Stimulated activated CD8-positive, alpha-beta memory T cell treated with anti-CD3 and anti-CD28 coated beads, Interleukin-12 subunit alpha, Interleukin-12 subunit beta, amount 100 ng/mL, for 4 hours (primary cell): Measurements from ENCODE around the gene ARHGAP21.

Source experiments
- DNase-seq: peaks from one replicate; pipeline ENCODE4 v3.0.0-alpha.2; 2020; ENCODE audit warnings: low read depth

ARHGAP21 gene

GRCh38 chr10:24722676-24723385 lies 856 bp downstream of the ARHGAP21 start:
- DNase-seq: peak; percentile 29

- no peak for DNase-seq
These were observed 1.5 kb downstream of the ARHGAP21 start for GRCh38 chr10:24722131-24722675.

- DNase-seq: no peak
These were observed 2.2 kb downstream of the ARHGAP21 start for GRCh38 chr10:24721229-24722106.

GRCh38 chr10:24720096-24720495 lies 3.6 kb downstream of the ARHGAP21 start:
- DNase-seq: no peak

- DNase-seq: no peak
These were observed 5.4 kb downstream of the ARHGAP21 start for GRCh38 chr10:24718031-24718855.

GRCh38 chr10:24716295-24716694 lies 7.4 kb downstream of the ARHGAP21 start:
- DNase-seq: no peak

GRCh38 chr10:24715246-24715769 lies 8.4 kb downstream of the ARHGAP21 start:
- DNase-seq: no peak

- DNase-seq: no peak
These were observed 10.6 kb downstream of the ARHGAP21 start for GRCh38 chr10:24713086-24713485.

GRCh38 chr10:24711465-24711864 lies 12.2 kb downstream of the ARHGAP21 start:
- no peak for DNase-seq

- no peak for DNase-seq
These were observed 15.6 kb downstream of the ARHGAP21 start for GRCh38 chr10:24708081-24708480.

GRCh38 chr10:24707445-24707844 lies 16.2 kb downstream of the ARHGAP21 start:
- no peak for DNase-seq

GRCh38 chr10:24706479-24707118 lies 17.1 kb downstream of the ARHGAP21 start:
- DNase-seq: no peak

GRCh38 chr10:24703700-24704099 lies 20.0 kb downstream of the ARHGAP21 start:
- no peak for DNase-seq

- DNase-seq: no peak
These were observed 22.2 kb downstream of the ARHGAP21 start for GRCh38 chr10:24701447-24701846.

- no peak for DNase-seq
These were observed 22.7 kb downstream of the ARHGAP21 start for GRCh38 chr10:24700948-24701347.

GRCh38 chr10:24698270-24698669 lies 25.4 kb downstream of the ARHGAP21 start:
- no peak for DNase-seq

GRCh38 chr10:24697080-24697479 lies 26.6 kb downstream of the ARHGAP21 start:
- DNase-seq: no peak

GRCh38 chr10:24695452-24695851 lies 28.2 kb downstream of the ARHGAP21 start:
- DNase-seq: no peak

GRCh38 chr10:24694086-24694485 lies 29.6 kb downstream of the ARHGAP21 start:
- DNase-seq: no peak

GRCh38 chr10:24690961-24691512 lies 32.6 kb downstream of the ARHGAP21 start:
- DNase-seq: no peak

- no peak for DNase-seq
These were observed 37.6 kb downstream of the ARHGAP21 start for GRCh38 chr10:24685958-24686540.
